Activated CD4-positive, CD25-positive, alpha-beta regulatory T cell treated with anti-CD3 and anti-CD28 coated beads, Interleukin-2, amount 50 U/mL, for 72 hours (primary cell): ENCODE results near the gene MYH14.

Source experiments
- DNase-seq: peaks from one replicate; pipeline ENCODE4 v3.0.0; 2021

Gene MYH14

DNA sequence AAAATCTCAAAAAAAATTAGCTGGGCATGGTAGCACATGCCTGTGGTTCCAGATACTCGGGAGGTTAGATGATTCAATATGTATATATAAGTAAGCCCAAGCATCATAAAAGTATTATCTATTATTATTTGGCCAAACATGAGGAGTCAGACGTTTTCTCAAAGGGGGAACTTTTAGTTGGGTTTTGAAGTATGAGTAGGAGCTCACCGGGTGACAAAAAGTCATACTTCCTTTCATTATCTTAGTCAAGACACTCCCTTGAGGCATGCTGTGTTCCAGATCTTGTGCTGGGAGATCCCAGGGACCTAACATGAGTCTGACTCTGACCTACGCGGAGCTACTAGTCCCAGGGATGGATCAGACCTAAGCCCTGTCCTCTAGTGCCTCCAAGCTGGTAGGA lies 8.2 kb upstream of the MYH14 start:
- no peak for DNase-seq

DNA sequence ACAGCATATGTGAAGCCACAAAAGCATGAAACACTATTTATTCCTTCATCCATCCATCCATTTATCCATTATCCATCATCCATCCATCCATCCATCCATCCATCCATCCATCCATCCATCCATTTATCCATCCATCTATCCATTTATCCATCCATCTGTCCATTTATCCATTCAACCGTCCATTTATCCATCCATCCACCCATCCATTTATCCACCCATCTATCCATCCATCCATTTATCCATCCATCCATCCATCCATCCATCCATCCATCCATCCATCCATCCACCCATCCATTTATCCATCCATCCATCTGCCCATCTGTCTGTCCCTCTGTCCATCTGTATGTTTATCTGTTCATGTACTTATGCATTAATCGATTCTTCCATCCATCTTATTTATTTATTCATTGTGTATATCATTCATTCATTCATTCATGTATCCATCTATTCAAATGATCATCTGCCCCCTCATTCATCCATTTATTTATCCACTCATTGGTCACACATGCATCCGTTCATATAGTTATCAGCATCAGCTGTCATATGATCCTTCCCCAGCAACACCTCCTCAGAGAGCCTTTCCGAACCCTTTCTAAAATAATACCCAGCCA lies 7.0 kb upstream of the MYH14 start:
- DNase-seq: no peak

DNA sequence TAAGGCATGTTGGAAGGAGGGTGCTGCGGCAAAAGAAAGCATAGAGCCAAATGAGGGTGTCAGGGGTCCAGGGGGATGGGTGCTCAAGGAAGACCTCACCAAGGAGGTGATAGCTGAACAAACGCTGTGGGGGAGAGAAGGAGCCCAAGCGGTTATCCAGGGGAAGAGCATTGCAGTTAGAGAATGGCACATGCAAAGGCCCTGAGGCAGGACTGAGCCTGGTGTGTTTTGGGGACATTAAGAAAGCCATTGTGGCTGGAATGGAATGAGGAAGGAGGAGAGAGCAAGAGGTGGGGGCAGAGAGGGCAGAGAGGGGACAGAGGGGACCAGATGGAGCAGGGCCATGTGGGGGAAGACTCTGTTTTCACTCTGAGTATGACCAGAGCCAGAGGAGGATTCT lies 6.1 kb upstream of the MYH14 start:
- no peak for DNase-seq

DNA sequence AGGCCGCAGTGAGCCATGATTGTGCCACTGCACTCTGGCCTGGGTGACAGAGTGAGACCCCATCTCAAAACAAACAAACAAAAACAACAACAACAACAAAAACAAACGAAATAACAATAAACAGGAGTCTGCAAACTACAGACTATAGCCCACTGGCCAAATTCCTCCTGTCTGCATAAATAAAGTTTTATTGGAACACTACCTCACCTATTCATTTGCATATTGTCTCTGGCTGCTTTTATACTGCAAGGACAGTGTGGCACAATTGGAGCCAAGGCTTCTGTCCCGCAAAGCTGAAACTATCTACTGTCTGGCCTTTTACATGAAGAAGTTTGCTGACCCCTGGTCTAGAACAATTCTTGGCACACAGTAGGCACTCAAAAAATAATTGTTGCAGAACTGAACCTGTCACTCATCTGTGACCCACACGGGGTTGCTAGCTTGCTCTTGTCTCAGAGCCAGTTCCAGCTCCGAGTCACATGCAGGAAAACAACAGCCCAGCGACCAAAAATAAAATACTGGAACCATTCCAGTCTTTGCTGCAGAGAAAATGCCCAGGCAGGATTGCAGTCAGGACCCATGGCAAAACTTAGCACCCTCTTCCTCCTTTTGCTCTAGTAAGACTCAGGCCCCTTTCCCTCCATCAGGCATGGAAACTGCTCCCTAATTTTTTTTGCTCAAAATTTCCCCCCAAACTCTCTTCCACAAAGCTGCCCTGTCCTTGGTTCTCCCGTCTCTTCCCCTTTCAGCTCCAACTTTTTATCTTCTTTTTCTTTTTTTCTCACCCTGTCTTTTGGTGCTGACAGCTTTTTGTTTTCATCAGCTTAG lies 4.8 kb upstream of the MYH14 start:
- DNase-seq: no peak

DNA sequence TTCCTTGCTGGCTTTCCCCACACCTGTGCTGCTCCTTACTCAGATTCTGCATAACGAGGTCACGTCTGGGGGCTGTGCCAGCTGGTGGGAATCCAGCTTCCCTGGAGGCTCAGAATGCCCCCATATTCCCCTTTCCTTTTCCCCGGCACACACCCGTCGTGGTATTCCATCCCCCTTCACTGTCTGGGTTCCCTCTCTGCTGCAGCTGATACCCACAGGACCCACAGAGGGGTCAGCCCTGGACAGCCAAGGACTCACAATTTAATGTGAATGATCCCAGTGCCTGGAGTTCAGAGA lies 4.2 kb upstream of the MYH14 start:
- DNase-seq: no peak

DNA sequence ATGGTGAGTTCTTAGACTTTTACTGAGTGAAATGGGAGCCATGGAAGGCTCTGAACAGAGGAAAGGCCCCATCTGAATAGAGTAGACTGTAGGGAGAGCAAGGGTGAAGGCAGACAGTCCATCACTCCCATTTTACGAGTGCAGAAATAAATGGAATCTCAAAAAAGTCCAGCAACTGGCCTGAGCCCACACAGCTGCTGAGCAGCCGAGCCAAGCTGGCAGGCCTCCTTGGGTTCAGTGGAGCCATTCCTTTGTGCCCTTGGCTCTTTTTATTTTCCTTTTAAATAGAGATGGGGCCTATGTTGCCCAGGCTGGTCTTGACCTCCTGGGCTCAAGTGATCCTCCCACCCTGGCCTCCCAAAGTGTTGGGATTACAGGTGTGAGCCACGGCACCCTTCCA lies 1.0 kb upstream of the MYH14 start:
- DNase-seq: no peak

DNA sequence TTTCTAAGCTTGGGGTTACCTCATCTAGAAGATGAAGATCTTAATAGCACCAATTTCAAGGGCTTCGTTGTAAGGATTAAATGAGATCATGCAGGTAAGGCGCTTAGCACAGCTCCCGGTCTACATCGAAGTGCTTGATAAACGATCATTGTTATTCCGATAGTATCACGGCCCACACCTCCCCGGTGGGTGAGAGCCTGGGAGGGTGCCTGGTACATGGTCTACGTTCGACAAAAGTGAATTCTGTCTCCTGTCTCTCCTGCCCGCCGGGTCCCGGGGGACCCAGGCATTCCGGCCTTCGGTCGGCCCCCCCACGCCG lies 501 bp upstream of the MYH14 start:
- no peak for DNase-seq

DNA sequence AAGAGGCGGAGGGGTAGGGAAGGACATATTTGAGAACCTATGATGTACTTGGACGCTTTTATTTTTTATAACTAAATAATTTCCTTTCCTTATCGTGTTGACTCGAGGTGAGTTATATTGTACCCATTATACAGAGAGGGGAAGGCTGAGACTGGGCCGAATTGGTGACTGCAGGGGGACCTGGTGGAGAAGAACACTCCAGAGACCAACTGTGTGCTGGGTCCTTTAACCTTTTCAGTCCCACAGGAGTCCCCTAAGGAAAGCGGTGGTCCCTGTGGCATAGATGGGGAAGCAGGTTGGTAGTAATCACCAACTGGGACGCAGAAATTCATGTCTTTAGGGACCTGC lies 633 bp downstream of the MYH14 start:
- DNase-seq: no peak

DNA sequence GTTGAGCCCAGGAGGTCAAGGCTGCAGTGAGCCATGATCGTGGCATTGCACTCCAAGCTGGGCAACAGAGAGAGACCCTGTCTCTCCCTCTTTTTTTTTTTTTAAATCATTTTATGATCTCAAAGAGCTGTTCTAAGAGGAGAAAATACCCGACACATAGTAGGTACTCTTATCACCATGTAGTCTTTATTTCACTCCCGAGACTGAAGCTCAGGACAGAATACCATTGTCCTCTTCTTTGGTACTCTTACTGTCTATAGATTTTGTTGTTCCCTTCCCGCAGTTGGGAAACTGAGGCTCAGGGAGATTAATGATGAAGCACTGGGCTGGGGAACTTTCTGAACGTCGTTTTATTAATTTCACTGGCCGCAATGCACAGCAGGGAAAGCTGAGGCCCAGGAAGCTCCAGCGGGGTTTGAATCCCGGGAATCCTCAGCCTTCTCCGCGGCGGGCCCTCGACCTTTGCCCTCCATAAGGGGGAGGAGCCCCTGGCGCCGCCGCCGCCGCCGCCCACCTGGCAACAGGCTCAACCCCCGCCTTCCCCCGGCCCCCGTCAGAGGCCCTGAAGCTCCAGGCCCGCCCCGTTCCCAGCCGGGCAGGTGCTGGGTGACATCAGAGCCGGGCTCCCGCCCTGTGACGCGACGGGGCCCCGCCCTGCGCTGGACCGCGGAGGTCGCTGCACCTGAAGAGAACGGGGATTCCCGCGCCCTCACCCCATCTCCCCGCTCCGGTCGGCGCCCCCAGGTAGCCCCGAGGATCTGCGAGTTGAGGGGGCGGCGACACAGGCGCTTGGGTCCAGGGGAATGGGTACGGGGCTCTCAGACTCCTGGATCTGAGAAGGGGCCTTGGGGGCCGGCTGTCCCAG lies 1.6 kb downstream of the MYH14 start:
- DNase-seq: no peak

DNA sequence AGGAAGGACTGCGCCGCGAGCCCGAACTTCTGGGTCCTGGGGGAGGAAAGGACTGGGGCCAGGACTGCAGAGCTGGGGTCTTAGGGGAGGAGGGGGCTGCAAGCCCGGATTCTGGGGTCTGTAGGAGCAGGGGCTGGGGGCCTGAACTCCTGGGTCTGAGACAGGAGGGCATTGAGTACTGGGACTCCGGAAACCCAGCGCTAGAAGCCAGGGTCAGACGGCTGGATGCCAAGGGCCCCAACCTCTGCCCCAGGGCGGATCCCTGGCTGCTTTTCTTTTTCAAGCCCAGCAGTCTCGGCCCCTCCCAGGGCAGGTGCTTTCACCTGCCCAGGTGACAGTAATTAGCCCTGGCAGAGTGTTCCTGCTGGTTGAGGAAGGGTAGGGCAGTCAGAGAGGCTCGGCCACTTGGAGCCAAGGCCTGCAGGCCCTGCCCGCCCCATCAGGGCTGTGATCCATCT lies 2.3 kb downstream of the MYH14 start:
- DNase-seq: no peak

DNA sequence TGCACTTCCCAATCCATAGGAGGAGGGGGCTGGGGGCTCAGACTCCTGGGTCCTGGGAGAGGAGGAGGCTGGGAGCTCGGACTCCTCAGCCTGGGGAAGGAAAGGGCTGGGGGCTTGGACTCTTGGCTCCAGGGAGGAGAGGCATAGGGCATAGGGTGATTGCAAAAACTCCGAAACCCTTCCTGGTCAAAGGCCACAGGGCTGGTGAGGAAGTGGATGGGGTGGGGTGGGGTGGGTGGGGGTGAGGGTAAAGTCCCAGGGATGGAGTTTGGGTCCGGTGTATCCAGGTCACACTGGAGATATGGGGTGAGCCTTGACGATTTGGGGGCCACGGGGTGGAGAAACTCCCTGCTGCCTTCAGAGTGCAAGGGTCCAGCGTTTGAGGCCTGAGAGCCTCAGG lies 2.8 kb downstream of the MYH14 start:
- DNase-seq: no peak

DNA sequence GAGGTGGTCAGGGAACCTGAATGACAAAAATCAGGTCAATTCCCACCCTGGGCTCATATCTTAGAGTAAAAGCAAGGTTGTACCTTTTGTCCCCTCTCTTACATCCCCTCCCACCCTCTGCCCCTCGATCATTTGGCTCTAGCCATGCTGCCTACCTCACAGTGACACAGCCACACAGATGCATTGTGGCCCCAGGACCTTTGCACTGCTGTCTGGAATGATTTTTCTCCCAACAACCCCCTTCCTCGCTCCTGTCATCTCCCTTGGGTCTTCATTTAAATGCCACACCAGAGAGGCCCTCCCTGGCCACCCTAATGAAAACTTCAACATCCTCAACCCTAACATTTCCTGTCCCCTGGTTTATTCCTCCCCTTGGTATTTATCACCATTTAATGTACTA lies 4.3 kb downstream of the MYH14 start:
- DNase-seq: no peak

DNA sequence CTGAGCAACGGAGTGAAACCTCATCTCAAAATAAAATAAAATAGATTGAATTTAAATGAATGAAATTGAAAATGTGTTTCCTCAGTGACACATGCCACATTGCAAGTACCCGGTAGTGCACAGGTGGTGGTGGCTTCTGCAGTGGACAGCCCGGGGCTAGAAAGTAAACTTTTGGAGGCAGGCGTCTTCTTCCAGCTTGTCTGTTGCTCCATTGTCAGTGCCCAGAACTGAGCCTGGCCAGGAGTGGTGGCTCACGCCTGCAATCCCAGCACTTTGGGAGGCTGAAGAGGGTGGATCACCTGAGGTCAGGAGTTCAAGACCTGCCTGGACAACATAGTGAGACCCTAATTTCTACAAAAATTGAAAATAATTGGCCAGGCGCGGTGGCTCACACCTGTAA lies 5.7 kb downstream of the MYH14 start:
- DNase-seq: no peak

DNA sequence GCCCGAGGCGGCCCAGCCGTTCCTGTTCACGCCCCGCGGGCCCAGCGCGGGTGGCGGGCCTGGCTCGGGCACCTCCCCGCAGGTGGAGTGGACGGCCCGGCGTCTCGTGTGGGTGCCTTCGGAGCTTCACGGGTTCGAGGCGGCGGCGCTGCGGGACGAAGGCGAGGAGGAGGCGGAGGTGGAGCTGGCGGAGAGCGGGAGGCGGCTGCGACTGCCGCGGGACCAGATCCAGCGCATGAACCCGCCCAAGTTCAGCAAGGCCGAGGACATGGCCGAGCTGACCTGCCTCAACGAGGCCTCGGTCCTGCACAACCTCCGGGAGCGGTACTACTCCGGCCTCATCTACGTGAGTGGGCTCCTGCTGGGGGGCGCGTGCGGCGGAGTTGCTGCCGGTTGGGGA lies 7.0 kb downstream of the MYH14 start:
- DNase-seq: no peak

DNA sequence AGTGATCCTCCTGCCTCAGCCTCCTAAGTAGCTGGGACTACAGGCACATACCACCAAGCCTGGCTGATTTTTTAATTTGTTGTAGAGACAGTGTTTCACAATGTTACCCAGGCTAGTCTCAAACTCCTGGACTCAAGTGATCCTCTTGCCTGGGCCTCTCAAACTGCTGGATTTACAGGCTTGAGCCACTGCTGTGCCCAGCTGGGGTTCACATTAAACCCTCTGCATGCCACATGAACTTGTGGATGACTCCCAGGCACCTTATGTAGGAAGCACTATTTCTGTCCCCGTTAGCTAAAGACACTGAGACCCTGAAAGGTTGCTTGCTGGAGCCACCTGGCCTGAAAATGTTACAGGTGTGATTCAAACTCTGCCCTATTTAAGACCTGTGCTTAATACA lies 10.5 kb downstream of the MYH14 start:
- DNase-seq: no peak

DNA sequence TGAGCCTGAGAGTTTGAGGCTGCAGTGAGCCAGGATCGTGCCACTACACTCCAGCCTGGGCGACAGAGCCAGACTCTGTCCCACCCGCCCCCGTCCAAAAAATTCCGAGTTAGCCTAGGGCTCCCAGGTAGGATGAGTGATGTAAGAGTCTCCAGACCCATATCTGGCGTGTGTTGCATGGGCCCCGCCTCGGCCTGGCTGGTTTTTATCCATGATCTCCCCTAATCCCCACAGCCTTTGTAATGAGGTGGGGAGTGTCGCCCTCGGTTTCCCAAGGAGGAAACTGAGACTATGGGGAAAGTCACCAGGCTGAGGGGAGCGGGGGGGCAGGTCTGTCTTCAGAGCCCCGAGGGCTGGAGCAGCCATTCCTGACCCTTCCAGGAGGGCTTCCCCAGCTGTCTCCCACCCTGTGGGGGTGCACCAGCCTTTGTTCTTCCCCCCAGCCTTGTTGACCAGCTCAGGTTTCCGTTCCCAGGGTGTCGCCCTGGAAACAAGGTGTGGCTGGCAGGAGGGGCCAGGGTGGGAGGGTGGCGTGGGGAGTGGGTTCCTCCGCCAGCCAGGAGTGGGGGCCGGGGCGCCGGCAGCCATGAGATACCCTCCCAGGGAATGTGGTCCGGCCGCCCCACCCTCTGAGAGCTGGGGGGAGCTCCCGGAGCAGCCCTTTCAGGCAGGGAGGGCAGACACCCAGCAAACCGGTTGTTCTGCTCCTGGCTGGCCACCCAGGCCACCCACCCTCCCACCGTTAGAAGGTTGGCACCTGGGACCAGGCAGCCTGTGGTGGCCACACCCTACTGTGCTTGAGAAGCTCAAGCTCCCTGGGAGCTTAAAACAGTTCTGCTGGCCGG lies 11.5 kb downstream of the MYH14 start:
- no peak for DNase-seq

DNA sequence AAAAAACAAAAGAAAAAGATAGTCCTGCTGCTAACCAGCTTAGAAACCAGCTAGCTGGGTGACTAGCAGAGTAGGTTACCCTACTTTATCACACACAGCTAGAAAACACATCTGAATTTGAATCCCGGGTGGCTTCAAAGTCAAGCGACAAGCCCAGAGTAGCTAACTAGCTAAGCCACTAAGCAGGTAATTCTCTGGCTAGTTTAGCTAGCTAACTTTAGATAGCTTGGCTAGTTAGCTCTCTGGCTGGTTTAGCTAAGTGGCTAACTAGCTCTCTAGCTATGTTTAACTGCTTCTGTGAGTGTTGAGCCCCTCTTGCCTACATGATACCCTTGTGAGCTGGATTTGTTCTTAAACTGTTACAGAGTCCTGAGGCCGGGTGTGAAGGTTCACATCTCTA lies 12.4 kb downstream of the MYH14 start:
- DNase-seq: no peak

DNA sequence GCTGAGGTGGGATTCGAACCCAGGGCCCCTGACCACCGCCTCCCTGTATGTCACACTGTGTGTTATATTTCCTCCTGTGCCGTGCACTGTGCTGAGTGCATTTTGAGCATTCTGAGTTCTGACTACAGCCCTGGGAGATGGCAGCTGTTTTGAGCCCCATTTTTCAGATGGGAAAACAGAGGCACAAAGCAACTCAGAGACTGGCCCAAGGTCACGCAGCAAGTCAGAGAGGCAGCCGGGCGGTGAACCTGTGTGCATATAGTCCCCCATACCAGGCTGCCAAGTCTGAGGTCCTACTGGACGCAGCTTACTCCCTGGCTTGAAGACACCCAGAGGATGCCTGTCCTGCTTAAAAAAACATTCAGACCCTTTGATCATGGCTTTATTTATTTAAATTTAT lies 17.7 kb downstream of the MYH14 start:
- DNase-seq: no peak

DNA sequence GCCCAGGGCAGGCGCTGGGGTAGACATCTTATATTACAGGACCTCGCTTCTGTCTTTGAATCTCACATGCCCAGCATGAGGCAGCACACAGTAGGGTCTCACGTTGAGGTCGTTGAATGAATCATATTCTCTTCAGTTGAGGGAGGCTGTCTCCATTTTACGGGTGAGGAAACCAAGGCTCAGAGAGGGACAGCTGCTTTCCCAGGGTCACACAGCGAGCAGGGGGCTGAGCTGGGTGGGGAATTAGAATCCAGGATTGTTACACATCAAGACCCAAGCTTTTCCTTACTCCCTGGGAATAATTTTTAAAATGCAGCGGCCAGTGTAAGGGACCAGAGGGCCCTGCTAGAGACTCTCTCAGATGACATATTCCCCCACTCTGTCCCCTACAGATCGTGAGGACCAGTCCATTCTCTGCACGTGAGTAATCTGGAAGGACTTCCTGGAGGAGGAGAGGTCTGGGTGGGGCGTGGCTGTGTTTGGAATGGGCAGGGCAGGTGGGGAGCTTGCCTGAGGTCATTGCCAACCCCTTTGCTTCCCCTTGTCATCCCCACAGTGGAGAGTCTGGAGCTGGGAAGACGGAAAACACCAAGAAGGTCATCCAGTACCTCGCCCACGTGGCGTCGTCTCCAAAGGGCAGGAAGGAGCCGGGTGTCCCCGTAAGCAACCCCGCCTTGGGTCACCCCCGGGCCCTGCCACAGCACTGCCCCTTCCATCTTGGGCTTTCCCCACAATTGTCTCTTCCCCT lies 19.4 kb downstream of the MYH14 start:
- DNase-seq: no peak

DNA sequence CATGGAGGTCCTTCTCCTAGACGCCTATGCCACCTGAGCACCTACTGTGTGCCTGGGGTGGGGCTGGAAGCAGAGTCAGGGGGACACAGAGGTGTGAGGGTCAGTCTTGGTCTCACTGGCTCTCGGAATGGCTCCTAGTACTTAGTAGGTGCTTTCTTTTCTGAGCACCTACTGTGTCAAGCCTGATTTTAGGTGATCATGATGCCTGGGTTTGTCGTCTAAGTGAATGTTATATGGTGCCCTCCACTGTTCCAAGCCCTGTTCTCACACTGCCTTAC lies 20.0 kb downstream of the MYH14 start:
- DNase-seq: no peak

DNA sequence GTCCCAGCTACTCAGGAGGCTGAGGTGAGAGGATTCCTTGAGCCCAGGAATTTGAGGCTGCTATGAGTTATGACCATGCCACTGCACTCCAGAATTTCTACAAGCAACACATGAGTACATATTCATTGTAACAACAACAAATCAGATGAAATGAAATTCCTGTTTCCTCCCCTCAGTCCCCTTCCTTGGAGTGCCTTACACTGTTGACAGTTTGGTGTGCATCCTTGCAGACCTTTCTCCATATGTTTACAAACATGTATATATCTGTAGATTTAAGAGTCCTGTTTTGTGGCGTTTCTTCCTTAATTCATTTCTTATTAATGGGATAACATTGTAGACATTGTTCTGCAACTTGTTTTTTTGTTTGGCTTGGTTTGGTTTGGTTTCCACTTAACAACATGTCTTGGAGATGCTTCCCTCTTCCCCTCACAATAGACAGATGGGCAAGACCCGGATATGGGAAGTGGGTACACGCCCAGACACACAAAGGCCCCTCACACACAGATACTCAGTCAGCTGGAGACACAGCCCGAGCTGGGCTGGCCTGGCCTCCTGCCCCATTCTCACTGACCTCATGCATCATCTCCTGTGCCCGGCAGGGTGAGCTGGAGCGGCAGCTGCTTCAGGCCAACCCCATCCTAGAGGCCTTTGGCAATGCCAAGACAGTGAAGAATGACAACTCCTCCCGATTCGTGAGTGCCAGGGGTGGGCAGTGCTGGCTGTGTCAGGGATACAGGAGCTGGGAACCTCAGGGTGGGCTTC lies 21.7 kb downstream of the MYH14 start:
- DNase-seq: no peak

DNA sequence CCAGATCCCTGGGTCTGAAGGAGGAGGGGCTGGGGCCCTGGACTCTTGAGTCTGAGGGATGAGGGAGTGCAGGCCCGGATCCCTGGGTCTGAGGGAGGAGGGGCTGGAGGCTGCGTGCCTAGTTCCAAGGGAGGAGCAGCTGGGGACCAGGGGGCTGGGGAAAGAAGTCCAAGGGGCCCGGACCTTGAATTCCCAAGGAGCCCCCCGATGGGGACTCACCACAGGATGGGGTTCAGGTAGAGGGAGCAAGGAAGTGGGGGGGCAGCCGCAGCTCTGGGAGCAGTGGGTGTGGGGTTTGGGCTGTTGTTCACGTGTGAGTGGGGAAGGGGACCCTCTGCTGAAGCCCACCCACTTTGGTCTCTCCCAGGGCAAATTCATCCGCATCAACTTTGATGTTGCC lies 23.1 kb downstream of the MYH14 start:
- DNase-seq: no peak
